CD14-positive monocyte (primary cell): ENCODE measurements around the gene SHMT2. TPM values are rescaled to one million over a fixed set of nuclear protein-coding genes. Genes with fewer than 3 reads are reported as not detected.

Experiments
- DNase-seq, 3 donors: peaks; one replicate each; pipeline ENCODE4 v3.0.0-alpha.2; 2011 to 2022
- H2AFZ ChIP-seq: 2 replicates; pipeline ENCODE4 v1.6.0; 2012; ENCODE audit warnings: mild to moderate bottlenecking, low read depth, low read length, inconsistent platforms; ENCODE audit not compliant: insufficient read depth, poor library complexity, severe bottlenecking
- H3K27ac ChIP-seq, 2 donors: 1 replicate in 1 of 2; 2 replicates in 1 of 2; pipeline ENCODE4 v1.5.1; 2012 to 2013; ENCODE audit warnings: low read length in 2 of 2, control low read depth in 1 of 2, inconsistent platforms in 1 of 2, low read depth in 1 of 2, mild to moderate bottlenecking in 1 of 2
- H3K27me3 ChIP-seq, 2 donors: one replicate each; pipeline versions ENCODE4 v1.6.0 to v1.6.1; 2011 to 2013; ENCODE audit warnings: low read length in 2 of 2; ENCODE audit not compliant: control insufficient read depth in 2 of 2, insufficient read depth in 2 of 2
- H3K36me3 ChIP-seq, 2 donors: replicated peaks in 1 of 2; 1 replicate in 1 of 2; 2 replicates in 1 of 2; pipeline versions ENCODE4 v1.5.1 to v1.6.1; 2012 to 2013; ENCODE audit warnings: low read length in 2 of 2, control low read depth in 1 of 2, inconsistent platforms in 1 of 2, mild to moderate bottlenecking in 1 of 2; ENCODE audit not compliant: insufficient read depth in 2 of 2, control insufficient read depth in 1 of 2
- H3K4me1 ChIP-seq, 2 donors: 1 replicate in 1 of 2; 2 replicates in 1 of 2; pipeline versions ENCODE4 v1.5.1 to v1.6.1; 2012 to 2013; ENCODE audit warnings: low read length in 2 of 2, control low read depth in 1 of 2, inconsistent platforms in 1 of 2, mild to moderate bottlenecking in 1 of 2, moderate library complexity in 1 of 2; ENCODE audit not compliant: insufficient read depth in 2 of 2, control insufficient read depth in 1 of 2
- H3K4me2 ChIP-seq: replicated peaks from 2 replicates; pipeline ENCODE3; 2012; ENCODE audit warnings: low read length, moderate library complexity, mild to moderate bottlenecking; ENCODE audit not compliant: poor library complexity, severe bottlenecking; ENCODE audit errors: extremely low read depth
- H3K4me3 ChIP-seq, 3 experiments: fragments of 200-600 bp in 1 of 3; sonication (generic) in 1 of 3; replicated peaks in 1 of 3; 1 replicate in 2 of 3; 2 replicates in 1 of 3; pipeline ENCODE4 v1.5.1; 2011 to 2013; ENCODE audit warnings: low read length in 3 of 3, mild to moderate bottlenecking in 3 of 3, control low read depth in 2 of 3, low read depth in 2 of 3, inconsistent platforms in 1 of 3, moderate library complexity in 1 of 3
- H3K79me2 ChIP-seq: 2 replicates; pipeline ENCODE4 v1.6.0; 2012; ENCODE audit warnings: mild to moderate bottlenecking, control low read depth, inconsistent platforms, low read length, moderate library complexity; ENCODE audit not compliant: insufficient read depth
- H3K9ac ChIP-seq: 2 replicates; pipeline ENCODE4 v1.6.0; 2017; ENCODE audit warnings: low read length, mild to moderate bottlenecking; ENCODE audit not compliant: insufficient read depth, poor library complexity, severe bottlenecking
- H3K9me3 ChIP-seq, 2 donors: replicated peaks in 1 of 2; 1 replicate in 1 of 2; 2 replicates in 1 of 2; pipeline versions ENCODE4 v1.5.1 to v1.6.1; 2012 to 2013; ENCODE audit warnings: low read length in 2 of 2, control low read depth in 1 of 2; ENCODE audit not compliant: control insufficient read depth in 1 of 2, insufficient read depth in 1 of 2
- H4K20me1 ChIP-seq: 2 replicates; pipeline ENCODE4 v1.6.0; 2012; ENCODE audit warnings: mild to moderate bottlenecking, low read length, control low read depth, moderate library complexity; ENCODE audit not compliant: insufficient read depth
- H3K27ac Mint-ChIP-seq, 7 donors: one replicate each; pipeline ENCODE4 v1.8.0; 2020; ENCODE audit warnings: mild to moderate bottlenecking in 7 of 7, mixed read lengths in 7 of 7, moderate library complexity in 6 of 7, inconsistent platforms in 2 of 7
- H3K27me3 Mint-ChIP-seq, 3 donors: one replicate each; pipeline ENCODE4 v1.8.0; 2021 to 2022; ENCODE audit warnings: low read depth in 3 of 3, mild to moderate bottlenecking in 3 of 3, mixed read lengths in 3 of 3, moderate library complexity in 3 of 3, inconsistent platforms in 1 of 3
- H3K36me3 Mint-ChIP-seq, 2 donors: one replicate each; pipeline ENCODE4 v1.8.0; 2020; ENCODE audit warnings: mixed read lengths in 2 of 2, inconsistent platforms in 1 of 2, mild to moderate bottlenecking in 1 of 2
- H3K4me1 Mint-ChIP-seq: one replicate; pipeline ENCODE4 v1.8.0; 2020; ENCODE audit warnings: mild to moderate bottlenecking, mixed read lengths
- H3K4me3 Mint-ChIP-seq, 2 donors: one replicate each; pipeline ENCODE4 v1.8.0; 2020; ENCODE audit warnings: mild to moderate bottlenecking in 2 of 2, mixed read lengths in 2 of 2, moderate library complexity in 1 of 2
- H3K9me3 Mint-ChIP-seq, 7 donors: one replicate each; pipeline ENCODE4 v1.8.0; 2020 to 2022; ENCODE audit warnings: mixed read lengths in 7 of 7, mild to moderate bottlenecking in 6 of 7, moderate library complexity in 6 of 7, inconsistent platforms in 2 of 7
- CTCF ChIP-seq: fragments of 200-600 bp; IDR thresholded peaks from one replicate; pipeline ENCODE4 v1.8.0; 2022; ENCODE audit warnings: antibody characterized with exemption, mild to moderate bottlenecking
- WGBS: methylation state at CpG from one replicate; pipeline ENCODE4 v1.1.5; 2013; ENCODE audit warnings: missing lambda C conversion rate; ENCODE audit not compliant: insufficient coverage; 5-methylcytosine and 5-hydroxymethylcytosine counted together
- intact Hi-C, 2 donors: fragments of 100-400 bp; cut with micrococcal nuclease; formaldehyde crosslinking; loops; one replicate each; pipeline versions ENCODE4 v1.15.0 to v1.15.1; 2023
- polyA plus RNA-seq, 3 donors: library from polyadenylated mRNA; depleted of rRNA in 1 of 3; unstranded in 2 of 3; stranded (reverse) in 1 of 3; fragments of 300-500 nt in 2 of 3; fragments of >200 nt in 1 of 3; fragmentation: Illumina TruSeq in 2 of 3; gene quantifications; 1 replicate in 2 of 3; 2 replicates in 1 of 3; pipeline ENCODE4 v1.2.3, GENCODE V29; 2012 to 2021

Gene SHMT2
- polyA plus RNA-seq, 3 donors = 36.8 to 52.0 (median 39.8) TPM

- Mint-ChIP-seq H3K27ac (no peak overlapping the region), H3K9me3 (peaks cover 0 to 36% (median 14%) of the 10 kb centered on the region in 7 donors), H3K27me3 (peaks cover 69 to 83% (median 80%) of the 10 kb centered on the region in 3 donors), H3K4me3 (peak overlapping the region in 1 of 2 donors; percentile 89), H3K4me1 (peaks cover 58% of the 10 kb centered on the region), H3K36me3 (peaks cover 6 to 29% of the 10 kb centered on the region in 2 donors)
- no peak overlapping the region for H3K9ac ChIP-seq
- H3K4me3 ChIP-seq = peak overlapping the region in 1 of 3 experiments; percentile 52
- peaks cover 39 to 49% of the 10 kb centered on the region in 2 donors for H3K4me1 ChIP-seq
- peaks cover 12% of the 10 kb centered on the region for H3K79me2 ChIP-seq
- peaks cover 65 to 72% of the 10 kb centered on the region in 2 donors for H3K27me3 ChIP-seq
- H3K4me2 ChIP-seq = peak overlapping the region; percentile 67
- no peak overlapping the region for H3K27ac ChIP-seq
- 14% methylated on average over 15 of the region's 18 CpGs for WGBS
- H3K9me3 ChIP-seq = peaks cover 0 to 38% of the 10 kb centered on the region in 2 donors
- peaks cover 6% of the 10 kb centered on the region for H4K20me1 ChIP-seq
- TF ChIP-seq CTCF = no peak
- DNase-seq = no peak
- intact Hi-C loops = loop anchor here in 1 of 2 donors (2.0 kb wide), 1 partner anchor 13 kb away; no protein-coding TSS in a partner anchor
- H2AFZ ChIP-seq = no peak overlapping the region
- H3K36me3 ChIP-seq = no peaks in the 10 kb centered on the region
Measured at GRCh38 chr12:57225680-57226210, 3.8 kb upstream of the SHMT2 start.

- peaks cover 55 to 62% of the 10 kb centered on the region in 2 donors for H3K27me3 ChIP-seq
- Mint-ChIP-seq H3K36me3 (peaks cover 14 to 30% of the 10 kb centered on the region in 2 donors), H3K27me3 (peaks cover 59 to 72% (median 71%) of the 10 kb centered on the region in 3 donors), H3K4me3 (peak overlapping the region; percentile 24 to 89), H3K27ac (peak overlapping the region in 2 of 7 donors; percentile 30 to 38), H3K9me3 (peaks cover 0 to 30% (median 13%) of the 10 kb centered on the region in 7 donors), H3K4me1 (peaks cover 60% of the 10 kb centered on the region)
- H3K4me1 ChIP-seq = peaks cover 41 to 53% of the 10 kb centered on the region in 2 donors
- 4% methylated on average over 21 of the region's 35 CpGs for WGBS
- H3K4me3 ChIP-seq = peak overlapping the region in 1 of 3 experiments; percentile 14
- peaks cover 0 to 30% of the 10 kb centered on the region in 2 donors for H3K9me3 ChIP-seq
- no peak for DNase-seq
- H3K36me3 ChIP-seq = peaks cover 5 to 8% of the 10 kb centered on the region in 2 donors
- TF ChIP-seq CTCF = no peak
- H3K9ac ChIP-seq = no peak overlapping the region
- H3K4me2 ChIP-seq = peak overlapping the region; percentile 30
- H3K79me2 ChIP-seq = peaks cover 22% of the 10 kb centered on the region
- H3K27ac ChIP-seq = no peak overlapping the region
- intact Hi-C loops = no loop called here
- no peak overlapping the region for H2AFZ ChIP-seq
- H4K20me1 ChIP-seq = peaks cover 13% of the 10 kb centered on the region
Measured at GRCh38 chr12:57226588-57227314, 2.8 kb upstream of the SHMT2 start.
